ENCODE measurements around the gene EXOC4.
"Not testable (repeated sequence)": the region's sequence is repeated elsewhere in the genome, so short reads cannot be mapped to it uniquely, and the experiment has no call there.

EXOC4 gene

GRCh38 chr7:133278975-133279374 lies 26.1 kb downstream of the EXOC4 start:
- FAIRE-seq: not testable (repeated sequence)

- no peak for FAIRE-seq
Observed at GRCh38 chr7:133282094-133282493, 29.2 kb downstream of the EXOC4 start.

GRCh38 chr7:133284092-133284491 lies 31.2 kb downstream of the EXOC4 start:
- no peak for FAIRE-seq

- FAIRE-seq: no peak
Observed at GRCh38 chr7:133288970-133289369, 36.1 kb downstream of the EXOC4 start.

GRCh38 chr7:133290041-133290440 lies 37.2 kb downstream of the EXOC4 start:
- FAIRE-seq: no peak

GRCh38 chr7:133290676-133291333 lies 37.9 kb downstream of the EXOC4 start:
- FAIRE-seq: no peak

- no peak for FAIRE-seq
Observed at GRCh38 chr7:133292631-133293030, 39.8 kb downstream of the EXOC4 start.

- no peak for FAIRE-seq
Observed at GRCh38 chr7:133293384-133294160, 40.7 kb downstream of the EXOC4 start.

GRCh38 chr7:133294234-133294633 lies 41.4 kb downstream of the EXOC4 start:
- FAIRE-seq: no peak

GRCh38 chr7:133295484-133295883 lies 42.6 kb downstream of the EXOC4 start:
- FAIRE-seq: no peak

GRCh38 chr7:133297093-133297492 lies 44.2 kb downstream of the EXOC4 start:
- no peak for FAIRE-seq

- FAIRE-seq: no peak
Observed at GRCh38 chr7:133298080-133298479, 45.2 kb downstream of the EXOC4 start.

- no peak for FAIRE-seq
Observed at GRCh38 chr7:133299676-133300075, 46.8 kb downstream of the EXOC4 start.

GRCh38 chr7:133300088-133300487 lies 47.2 kb downstream of the EXOC4 start:
- no peak for FAIRE-seq

- FAIRE-seq: no peak
Observed at GRCh38 chr7:133300811-133301210, 47.9 kb downstream of the EXOC4 start.

GRCh38 chr7:133301444-133301843 lies 48.6 kb downstream of the EXOC4 start:
- FAIRE-seq: no peak

- no peak for FAIRE-seq
Observed at GRCh38 chr7:133303372-133303771, 50.5 kb downstream of the EXOC4 start.

- no peak for FAIRE-seq
Observed at GRCh38 chr7:133303931-133304330, 51.1 kb downstream of the EXOC4 start.

- no peak for FAIRE-seq
Observed at GRCh38 chr7:133309333-133309732, 56.5 kb downstream of the EXOC4 start.

GRCh38 chr7:133310232-133310862 lies 57.5 kb downstream of the EXOC4 start:
- FAIRE-seq: no peak

GRCh38 chr7:133313575-133313974 lies 60.7 kb downstream of the EXOC4 start:
- FAIRE-seq: no peak

- no peak for FAIRE-seq
Observed at GRCh38 chr7:133314084-133314483, 61.2 kb downstream of the EXOC4 start.

- no peak for FAIRE-seq
Observed at GRCh38 chr7:133315332-133316040, 62.6 kb downstream of the EXOC4 start.
